SK-N-SH (cell line): ENCODE measurements around the gene ZNF366. TPM values are rescaled to one million over a fixed set of nuclear protein-coding genes. Genes with fewer than 3 reads are reported as not detected.

Source experiments
- CTCF ChIA-PET: fragments of 300-600, 350-600 bp; formaldehyde crosslinking; extraction: SDS; loops from one replicate; lab custom pipeline; 2021; lab: Yijun Ruan, JAX
- POLR2A ChIA-PET: fragments of 350-600 bp; sonication (Branson Sonifier 250); formaldehyde crosslinking; extraction: SDS; loops from one replicate; lab custom pipeline; 2020; ENCODE audit warnings: antibody characterized with exemption, inconsistent platforms; lab: Yijun Ruan, JAX
- DNase-seq: peaks from one replicate; pipeline ENCODE4 v3.0.0; 2012
- H2AFZ ChIP-seq: fragments of 200-600 bp; sonication (generic); 2 replicates; pipeline ENCODE4 v1.8.1; 2016; ENCODE audit warnings: antibody characterized with exemption, mild to moderate bottlenecking, low read depth
- H3F3A ChIP-seq: fragments of 200-600 bp; sonication (generic); replicated peaks from 2 replicates; pipeline ENCODE3; 2016; ENCODE audit warnings: antibody characterized with exemption, mild to moderate bottlenecking; ENCODE audit not compliant: insufficient read depth
- H3K27ac ChIP-seq, 2 experiments: fragments of 200-500 bp in 1 of 2; fragments of 200-600 bp in 1 of 2; sonication (Bioruptor generic) in 1 of 2; sonication (generic), shearing (Covaris generic) in 1 of 2; 2 replicates each; pipeline versions ENCODE4 v1.5.1 to v1.6.1; 2014 to 2016; ENCODE audit warnings: low read depth in 2 of 2, inconsistent platforms in 1 of 2, low read length in 1 of 2, mild to moderate bottlenecking in 1 of 2, mixed read lengths in 1 of 2
- H3K27me3 ChIP-seq: fragments of 200-600 bp; sonication (generic), shearing (Covaris generic); 2 replicates; pipeline ENCODE4 v1.6.1; 2016; ENCODE audit warnings: mixed run types; ENCODE audit not compliant: insufficient read depth
- H3K36me3 ChIP-seq, 2 experiments: fragments of 200-500 bp in 1 of 2; fragments of 200-600 bp in 1 of 2; sonication (Bioruptor generic) in 1 of 2; sonication (generic) in 1 of 2; replicated peaks in 1 of 2; 2 replicates each; pipeline versions ENCODE3 to v1.5.1; 2014 to 2016; ENCODE audit warnings: low read length in 1 of 2, mild to moderate bottlenecking in 1 of 2; ENCODE audit not compliant: insufficient read depth in 2 of 2, control insufficient read depth in 1 of 2
- H3K4me1 ChIP-seq, 2 experiments: fragments of 200-500 bp in 1 of 2; fragments of 200-600 bp in 1 of 2; sonication (Bioruptor generic) in 1 of 2; sonication (generic), shearing (Covaris generic) in 1 of 2; 2 replicates each; pipeline versions ENCODE4 v1.5.1 to v1.6.1; 2014 to 2016; ENCODE audit warnings: low read depth in 1 of 2, low read length in 1 of 2, mixed run types in 1 of 2; ENCODE audit not compliant: insufficient read depth in 2 of 2, control insufficient read depth in 1 of 2
- H3K4me2 ChIP-seq: fragments of 200-600 bp; sonication (generic), shearing (Covaris generic); 2 replicates; pipeline ENCODE4 v1.6.1; 2017; ENCODE audit warnings: mixed run types
- H3K4me3 ChIP-seq, 2 experiments: fragments of 200-500 bp in 1 of 2; fragments of 200-600 bp in 1 of 2; sonication (Bioruptor generic) in 1 of 2; sonication (generic), shearing (Covaris generic) in 1 of 2; 2 replicates each; pipeline versions ENCODE4 v1.5.1 to v1.8.1; 2014 to 2016; ENCODE audit warnings: low read depth in 2 of 2, inconsistent platforms in 1 of 2, low read length in 1 of 2, mild to moderate bottlenecking in 1 of 2, mixed read lengths in 1 of 2, moderate library complexity in 1 of 2
- H3K79me2 ChIP-seq: fragments of 200-600 bp; sonication (generic); 2 replicates; pipeline ENCODE4 v1.8.1; 2017; ENCODE audit warnings: mild to moderate bottlenecking; ENCODE audit not compliant: insufficient read depth
- H3K9ac ChIP-seq: fragments of 200-600 bp; sonication (generic); 2 replicates; pipeline ENCODE4 v1.6.1; 2017; ENCODE audit warnings: mixed run types
- H3K9me2 ChIP-seq: fragments of 200-600 bp; sonication (generic); 2 replicates; pipeline ENCODE4 v1.6.1; 2017; ENCODE audit warnings: mixed run types
- H3K9me3 ChIP-seq: fragments of 200-600 bp; sonication (generic); 2 replicates; pipeline ENCODE4 v1.6.1; 2017; ENCODE audit warnings: mixed run types, mild to moderate bottlenecking, moderate library complexity
- H4K20me1 ChIP-seq: fragments of 200-600 bp; sonication (generic); 2 replicates; pipeline ENCODE4 v1.6.1; 2017; ENCODE audit warnings: mild to moderate bottlenecking, mixed run types; ENCODE audit not compliant: insufficient read depth
- CHD2 ChIP-seq: fragments of 150-350 bp; IDR thresholded peaks from 2 replicates; pipeline ENCODE4 v1.6.1; 2018; ENCODE audit warnings: low read length; ENCODE audit not compliant: partially characterized antibody
- EP300 ChIP-seq, 2 experiments: IDR thresholded peaks; 2 replicates each; pipeline versions ENCODE4 v1.4.0 to v1.6.1; 2012; ENCODE audit warnings: borderline replicate concordance in 1 of 2, low read depth in 1 of 2, low read length in 1 of 2
- EZH2phosphoT487 ChIP-seq: fragments of 200-600 bp; sonication (generic); IDR thresholded peaks from 2 replicates; pipeline ENCODE4 v1.6.1; 2017; ENCODE audit warnings: low read depth, mixed run types, mild to moderate bottlenecking, antibody characterized with exemption, moderate library complexity, borderline replicate concordance
- IRF3 ChIP-seq: fragments of 150-350 bp; IDR thresholded peaks from 2 replicates; pipeline ENCODE4 v1.6.1; 2016; ENCODE audit warnings: mild to moderate bottlenecking, low read depth, low read length
- JUND ChIP-seq: IDR thresholded peaks from 2 replicates; pipeline ENCODE4 v1.4.0; 2012
- MEF2A ChIP-seq: IDR thresholded peaks from 2 replicates; pipeline ENCODE4 v1.4.0; 2012; ENCODE audit warnings: low read depth, borderline replicate concordance
- MXI1 ChIP-seq: IDR thresholded peaks from 2 replicates; pipeline ENCODE4 v1.6.1; 2012; ENCODE audit warnings: mild to moderate bottlenecking, low read depth, low read length, improper control_type of control experiment
- PBX3 ChIP-seq: IDR thresholded peaks from 2 replicates; pipeline ENCODE4; 2012
- RCOR1 ChIP-seq: fragments of 150-350 bp; IDR thresholded peaks from 2 replicates; pipeline ENCODE4 v1.6.1; 2017; ENCODE audit warnings: antibody characterized with exemption, low read length
- TAF1 ChIP-seq: IDR thresholded peaks from 2 replicates; pipeline ENCODE4 v1.6.1; 2012; ENCODE audit warnings: low read depth, mild to moderate bottlenecking, low read length, moderate library complexity, borderline replicate concordance
- TCF12 ChIP-seq: IDR thresholded peaks from 2 replicates; pipeline ENCODE4 v1.4.0; 2012
- USF1 ChIP-seq: IDR thresholded peaks from 2 replicates; pipeline ENCODE4 v1.4.0; 2012; ENCODE audit warnings: low read depth, borderline replicate concordance
- USF2 ChIP-seq: fragments of 150-350 bp; IDR thresholded peaks from 2 replicates; pipeline ENCODE4 v1.6.1; 2017; ENCODE audit warnings: antibody characterized with exemption, low read length, low read depth, borderline replicate concordance
- YY1 ChIP-seq: IDR thresholded peaks from 2 replicates; pipeline ENCODE4 v1.4.0; 2012; ENCODE audit warnings: low read depth, mild to moderate bottlenecking
- WGBS: methylation state at CpG from one replicate; pipeline ENCODE4 v1.1.6; 2017; ENCODE audit warnings: low lambda C conversion rate; 5-methylcytosine and 5-hydroxymethylcytosine counted together
- polyA plus RNA-seq, 3 experiments: library from polyadenylated mRNA; depleted of rRNA; stranded (reverse); fragments of >200 nt; gene quantifications; 2 replicates each; pipeline ENCODE4 v1.2.3, GENCODE V29; 2012

Gene ZNF366
- polyA plus RNA-seq, 1 of the 3 experiments (the other 2 are of a cell fraction), result not detected

GRCh38 chr5:72457491-72457890, 49.7 kb downstream of the ZNF366 start:
- Histone ChIP-seq H3K79me2 (no peaks in the 10 kb centered on the region), H3K9ac (no peak overlapping the region), H3K4me1 (peaks cover 5 to 12% of the 10 kb centered on the region in 2 experiments; a peak in 3 of 4 replicates), H2AFZ (no peak overlapping the region), H3K4me3 (no peak overlapping the region), H4K20me1 (no peaks in the 10 kb centered on the region), H3K4me2 (no peak overlapping the region), H3K27ac (no peak overlapping the region), H3K9me2 (no peaks in the 10 kb centered on the region), H3F3A (peaks cover 14% of the 10 kb centered on the region), H3K36me3 (no peaks in the 10 kb centered on the region), H3K9me3 (no peaks in the 10 kb centered on the region), H3K27me3 (no peaks in the 10 kb centered on the region)
- POLR2A ChIA-PET, result no interaction called here
- 90% methylated on average over 1 of the region's 1 CpG for WGBS
- DNase-seq, result no peak
- CTCF ChIA-PET, result interaction anchor here (1.5 kb wide), 1 partner anchor 11 kb away, joined by 3 read pairs; no protein-coding TSS in a partner anchor
- TF ChIP-seq TAF1, result no peak
- TF ChIP-seq RCOR1, result no peak
- no peak for TF ChIP-seq EZH2phosphoT487
- no peak for TF ChIP-seq MEF2A
- no peak for TF ChIP-seq CHD2
- no peak for TF ChIP-seq IRF3
- TF ChIP-seq JUND, result no peak
- no peak for TF ChIP-seq YY1
- no peak for TF ChIP-seq PBX3
- TF ChIP-seq EP300 (IDR thresholded peaks at IDR 0.05; ENCODE audit: borderline replicate concordance in 1 of 2, low read depth in 1 of 2, low read length in 1 of 2), result no peak
- TF ChIP-seq USF2, result no peak
- no peak for TF ChIP-seq MXI1
- TF ChIP-seq USF1, result no peak
- no peak for TF ChIP-seq TCF12
